ENCODE measurements around the gene ZNF155.

DNA sequence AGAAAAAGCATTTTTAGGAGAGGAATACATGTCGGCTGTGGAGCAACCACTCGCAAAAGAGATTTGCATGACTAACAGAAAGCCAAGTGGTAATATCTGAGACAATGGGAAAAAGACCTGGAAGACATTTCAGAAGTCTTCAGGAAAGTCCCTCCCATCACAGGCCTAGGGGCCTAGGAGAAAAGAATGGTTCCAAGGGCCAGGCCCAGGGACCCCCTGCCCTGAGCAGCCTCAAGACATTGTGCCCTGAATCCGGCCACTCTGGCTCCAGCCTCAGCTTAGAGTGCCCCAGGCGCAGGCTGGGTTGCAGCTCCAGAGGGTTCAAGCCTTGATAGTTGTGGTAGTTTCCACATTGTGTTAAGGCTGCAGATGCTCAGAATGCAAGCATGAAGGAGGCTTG, 23.6 kb upstream of the ZNF155 start:
- TF ChIP-seq, protein P1, sequence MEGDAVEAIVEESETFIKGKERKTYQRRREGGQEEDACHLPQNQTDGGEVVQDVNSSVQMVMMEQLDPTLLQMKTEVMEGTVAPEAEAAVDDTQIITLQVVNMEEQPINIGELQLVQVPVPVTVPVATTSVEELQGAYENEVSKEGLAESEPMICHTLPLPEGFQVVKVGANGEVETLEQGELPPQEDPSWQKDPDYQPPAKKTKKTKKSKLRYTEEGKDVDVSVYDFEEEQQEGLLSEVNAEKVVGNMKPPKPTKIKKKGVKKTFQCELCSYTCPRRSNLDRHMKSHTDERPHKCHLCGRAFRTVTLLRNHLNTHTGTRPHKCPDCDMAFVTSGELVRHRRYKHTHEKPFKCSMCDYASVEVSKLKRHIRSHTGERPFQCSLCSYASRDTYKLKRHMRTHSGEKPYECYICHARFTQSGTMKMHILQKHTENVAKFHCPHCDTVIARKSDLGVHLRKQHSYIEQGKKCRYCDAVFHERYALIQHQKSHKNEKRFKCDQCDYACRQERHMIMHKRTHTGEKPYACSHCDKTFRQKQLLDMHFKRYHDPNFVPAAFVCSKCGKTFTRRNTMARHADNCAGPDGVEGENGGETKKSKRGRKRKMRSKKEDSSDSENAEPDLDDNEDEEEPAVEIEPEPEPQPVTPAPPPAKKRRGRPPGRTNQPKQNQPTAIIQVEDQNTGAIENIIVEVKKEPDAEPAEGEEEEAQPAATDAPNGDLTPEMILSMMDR (IDR thresholded peaks at IDR 0.05): no peak
- TF ChIP-seq ZFX (IDR thresholded peaks at IDR 0.05; ENCODE audit: borderline replicate concordance): no peak
